GM23338 (cell line): Measurements from ENCODE around the gene IER5. TPM values are rescaled to one million over a fixed set of nuclear protein-coding genes. Genes with fewer than 3 reads are reported as not detected.

ENCODE experiments used
- ATAC-seq: fragments of 200-7000 bp; cut with Tn5 transposase; 3 replicates; pipeline ENCODE4 v1.9.1; 2020
- DNase-seq: peaks from one replicate; pipeline ENCODE4 v3.0.0-alpha.2; 2015; ENCODE audit warnings: low spot score
- H2AFZ ChIP-seq: fragments of 200-600 bp; sonication (generic); 2 replicates; pipeline ENCODE4 v1.8.0; 2016; ENCODE audit warnings: antibody characterized with exemption, mild to moderate bottlenecking, moderate library complexity
- H3F3A ChIP-seq: fragments of 200-600 bp; sonication (generic); replicated peaks from 2 replicates; pipeline ENCODE4 v1.8.0; 2017; ENCODE audit warnings: antibody characterized with exemption, mixed run types, low read depth
- H3K27ac ChIP-seq: fragments of 200-600 bp; sonication (generic); 2 replicates; pipeline ENCODE4 v1.6.1; 2016; ENCODE audit warnings: low read depth
- H3K27me3 ChIP-seq: fragments of 200-600 bp; sonication (generic); 2 replicates; pipeline ENCODE4 v1.8.0; 2016; ENCODE audit warnings: mild to moderate bottlenecking, mixed run types, moderate library complexity; ENCODE audit not compliant: insufficient read depth
- H3K36me3 ChIP-seq: fragments of 200-600 bp; sonication (generic); 2 replicates; pipeline ENCODE4 v1.8.0; 2016; ENCODE audit warnings: mild to moderate bottlenecking; ENCODE audit not compliant: insufficient read depth
- H3K4me1 ChIP-seq: fragments of 200-600 bp; sonication (generic); 2 replicates; pipeline ENCODE4 v1.8.0; 2016; ENCODE audit warnings: mild to moderate bottlenecking, moderate library complexity; ENCODE audit not compliant: insufficient read depth
- H3K4me2 ChIP-seq: fragments of 200-600 bp; sonication (generic); 2 replicates; pipeline ENCODE4 v1.7.1; 2017; ENCODE audit warnings: mixed run types
- H3K4me3 ChIP-seq: fragments of 200-600 bp; sonication (generic); 2 replicates; pipeline ENCODE4 v1.6.1; 2016; ENCODE audit warnings: mixed run types
- H3K79me2 ChIP-seq: fragments of 200-600 bp; sonication (generic); replicated peaks from 2 replicates; pipeline ENCODE4 v1.8.0; 2017; ENCODE audit warnings: mild to moderate bottlenecking; ENCODE audit not compliant: insufficient read depth
- H3K9me2 ChIP-seq: fragments of 200-600 bp; sonication (generic); 2 replicates; pipeline ENCODE4 v1.8.0; 2017; ENCODE audit not compliant: insufficient read depth
- H4K20me1 ChIP-seq: fragments of 200-600 bp; sonication (generic); replicated peaks from 2 replicates; pipeline ENCODE4 v1.8.0; 2017; ENCODE audit warnings: mild to moderate bottlenecking; ENCODE audit not compliant: insufficient read depth
- H3K27ac Mint-ChIP-seq: 2 replicates; pipeline ENCODE4 v1.8.0; 2020; ENCODE audit warnings: inconsistent platforms, mild to moderate bottlenecking, moderate library complexity, mixed read lengths
- H3K27me3 Mint-ChIP-seq: 3 replicates; pipeline ENCODE4 v1.8.0; 2022; ENCODE audit warnings: low read depth, mild to moderate bottlenecking, moderate library complexity, mixed read lengths, inconsistent platforms; ENCODE audit not compliant: insufficient read depth, poor library complexity
- H3K36me3 Mint-ChIP-seq: 3 replicates; pipeline ENCODE4 v1.8.0; 2021; ENCODE audit warnings: low read depth, mild to moderate bottlenecking, inconsistent platforms, moderate library complexity, mixed read lengths
- H3K4me1 Mint-ChIP-seq: 3 replicates; pipeline ENCODE4 v1.8.0; 2020; ENCODE audit warnings: mild to moderate bottlenecking, inconsistent platforms, mixed read lengths
- H3K4me3 Mint-ChIP-seq: 3 replicates; pipeline ENCODE4 v1.8.0; 2021; ENCODE audit warnings: moderate library complexity, mild to moderate bottlenecking, inconsistent platforms, mixed read lengths
- H3K9me3 Mint-ChIP-seq: 3 replicates; pipeline ENCODE4 v1.8.0; 2020; ENCODE audit warnings: moderate library complexity, mild to moderate bottlenecking, inconsistent platforms, mixed read lengths
- CREB1 ChIP-seq: fragments of 250-450 bp; sonication (Bioruptor Pico); IDR thresholded peaks from 2 replicates; pipeline ENCODE4 v1.5.0; 2020; ENCODE audit warnings: low read depth, mild to moderate bottlenecking, moderate library complexity
- CTCF ChIP-seq, 2 experiments: fragments of 200-600 bp in 1 of 2; sonication (generic) in 1 of 2; conservative IDR thresholded peaks; 2 replicates each; pipeline versions ENCODE4 v1.5.1 to v1.6.1; 2016 to 2017; ENCODE audit warnings: antibody characterized with exemption in 2 of 2, low read depth in 2 of 2, mild to moderate bottlenecking in 2 of 2, moderate library complexity in 1 of 2
- ETS1 ChIP-seq: IDR thresholded peaks from 2 replicates; pipeline ENCODE4 v1.6.1; 2016; ENCODE audit warnings: antibody characterized with exemption
- EZH2 ChIP-seq: fragments of 200-600 bp; sonication (generic); IDR thresholded peaks from one replicate; pipeline ENCODE4 v1.8.0; 2017; ENCODE audit warnings: antibody characterized with exemption, mild to moderate bottlenecking, low read depth; ENCODE audit not compliant: unreplicated experiment
- EZH2phosphoT487 ChIP-seq: fragments of 200-600 bp; sonication (generic); IDR thresholded peaks from one replicate; pipeline ENCODE4 v1.8.1; 2018; ENCODE audit warnings: antibody characterized with exemption; ENCODE audit not compliant: unreplicated experiment
- JUNB ChIP-seq: IDR thresholded peaks from one replicate; pipeline ENCODE4 v1.6.1; 2016; ENCODE audit warnings: antibody characterized with exemption; ENCODE audit not compliant: unreplicated experiment
- NANOG ChIP-seq: IDR thresholded peaks from 2 replicates; pipeline ENCODE4 v1.6.1; 2016; ENCODE audit warnings: antibody characterized with exemption, borderline replicate concordance
- ZNF114 ChIP-seq: fragments of 250-450 bp; sonication (Bioruptor Pico); IDR thresholded peaks from 2 replicates; pipeline ENCODE4 v1.5.0; 2020; ENCODE audit warnings: mild to moderate bottlenecking, moderate library complexity
- ZNF331 ChIP-seq: fragments of 250-450 bp; sonication (Bioruptor Pico); IDR thresholded peaks from 2 replicates; pipeline ENCODE4 v1.5.0; 2020; ENCODE audit warnings: low read depth, mild to moderate bottlenecking, moderate library complexity
- ZNF462 ChIP-seq: fragments of 250-450 bp; sonication (Bioruptor Pico); IDR thresholded peaks from 2 replicates; pipeline ENCODE4 v1.5.0; 2020; ENCODE audit warnings: mild to moderate bottlenecking, moderate library complexity
- polyA plus RNA-seq: library from polyadenylated mRNA; unstranded; fragments of >200 nt; fragmentation: Nextera tagmentation; extraction: Ambion mirVana; gene quantifications from 2 replicates; pipeline ENCODE4 v1.2.1, GENCODE V29; 2016
- total RNA-seq: library from RNA; depleted of rRNA; stranded (reverse); fragments of >200 nt; shearing (Covaris generic); gene quantifications from 2 replicates; pipeline ENCODE4 v1.2.3, GENCODE V29; 2014

The IER5 gene
- total and polyA plus RNA-seq, 2 experiments from 2014 or later, result 3.8 to 9.5 TPM

- H3K36me3 ChIP-seq, result no peaks in the 10 kb centered on the region
- H3K4me3 ChIP-seq, result no peak overlapping the region
- H3K27ac ChIP-seq, result no peak overlapping the region
- H3K27me3 ChIP-seq, result peaks cover 82% of the 10 kb centered on the region
- no peak for TF ChIP-seq ZNF462 (CRISPR knock-in tag)
- no peak for TF ChIP-seq ZNF114
- TF ChIP-seq EZH2phosphoT487, result no peak
- no peak for TF ChIP-seq JUNB
- no peak for TF ChIP-seq NANOG
- TF ChIP-seq CTCF (conservative IDR thresholded peaks at IDR 0.05; ENCODE audit: low read depth in 2 of 2), result no peak
- TF ChIP-seq ZNF331 (CRISPR knock-in tag), result no peak
- TF ChIP-seq CREB1 (CRISPR knock-in tag), result no peak
- TF ChIP-seq EZH2, result no peak
- TF ChIP-seq ETS1, result no peak
- H3K79me2 ChIP-seq, result no peaks in the 10 kb centered on the region
- Mint-ChIP-seq H3K4me3 (no peak overlapping the region), H3K27me3 (peaks cover 59% of the 10 kb centered on the region), H3K9me3 (no peaks in the 10 kb centered on the region; the same call in 2 of the 3 replicates), H3K27ac (no peak overlapping the region), H3K4me1 (peaks cover 81% of the 10 kb centered on the region), H3K36me3 (peaks cover 4% of the 10 kb centered on the region; the same call in 1 of the 3 replicates)
- peaks cover 74% of the 10 kb centered on the region for H3K4me1 ChIP-seq
- no peak overlapping the region for H2AFZ ChIP-seq
- ATAC-seq, result no peak
- H3F3A ChIP-seq, result peaks cover 21% of the 10 kb centered on the region; the same call in 1 of the 2 replicates
- no peak for DNase-seq
- no peaks in the 10 kb centered on the region for H3K9me2 ChIP-seq
- no peak overlapping the region for H3K4me2 ChIP-seq
- H4K20me1 ChIP-seq, result no peaks in the 10 kb centered on the region; the same call in 1 of the 2 replicates
These were observed 14.9 kb downstream of the IER5 start for GRCh38 chr1:181103399-181103798.
